Gastrocnemius medialis (tissue), 4 donors: ENCODE data around the gene NPTXR. TPM values are rescaled to one million over a fixed set of nuclear protein-coding genes. Genes with fewer than 3 reads are reported as not detected.

Experiments
- ATAC-seq, 2 donors: fragments of 150-250 bp; one replicate each; pipeline ENCODE4 v1.9.1; 2016
- DNase-seq, 2 donors: peaks; one replicate each; pipeline ENCODE4 v3.0.0-alpha.2; 2019
- H3K27ac ChIP-seq, 4 donors: fragments of 200-600 bp; sonication (generic); 1 replicate in 1 of 4; 2 replicates in 3 of 4; pipeline ENCODE4 v1.5.1; 2016 to 2018; ENCODE audit warnings: mild to moderate bottlenecking in 2 of 4, moderate library complexity in 1 of 4
- H3K27me3 ChIP-seq, 3 donors: fragments of 200-600 bp; sonication (generic) in 2 of 3; 1 replicate in 1 of 3; 2 replicates in 2 of 3; pipeline versions ENCODE4 v1.5.1 to v1.6.0; 2016 to 2019; ENCODE audit warnings: mild to moderate bottlenecking in 1 of 3, moderate library complexity in 1 of 3
- H3K36me3 ChIP-seq, 2 donors: fragments of 200-600 bp; sonication (generic) in 1 of 2; one replicate each; pipeline ENCODE4 v1.5.1; 2017 to 2018
- H3K4me1 ChIP-seq, 2 donors: fragments of 200-600 bp; sonication (generic) in 1 of 2; one replicate each; pipeline ENCODE4 v1.5.1; 2016 to 2017; ENCODE audit warnings: mild to moderate bottlenecking in 2 of 2
- H3K4me3 ChIP-seq, 4 donors: fragments of 200-600 bp; sonication (generic) in 3 of 4; 1 replicate in 1 of 4; 2 replicates in 3 of 4; pipeline ENCODE4 v1.5.1; 2016 to 2019; ENCODE audit warnings: mild to moderate bottlenecking in 2 of 4
- H3K9me3 ChIP-seq, 3 donors: fragments of 200-600 bp; sonication (generic) in 2 of 3; 1 replicate in 1 of 3; 2 replicates in 2 of 3; pipeline ENCODE4 v1.5.1; 2016 to 2019
- CTCF ChIP-seq, 5 experiments: fragments of 450-650 bp in 3 of 5; fragments of 200-600 bp in 2 of 5; sonication (generic) in 2 of 5; IDR thresholded peaks in 4 of 5; conservative IDR thresholded peaks in 1 of 5; 1 replicate in 4 of 5; 2 replicates in 1 of 5; pipeline ENCODE4 v1.5.1; 2016 to 2019; ENCODE audit warnings: antibody characterized with exemption in 5 of 5, mild to moderate bottlenecking in 3 of 5, moderate library complexity in 3 of 5
- POLR2A ChIP-seq, 2 donors: fragments of 450-650 bp; IDR thresholded peaks; one replicate each; pipeline ENCODE4 v1.6.1; 2017; ENCODE audit warnings: antibody characterized with exemption in 2 of 2, mild to moderate bottlenecking in 2 of 2, moderate library complexity in 2 of 2
- in situ Hi-C, 4 donors: fragments of 200-750 bp; cut with MboI; loops; one replicate each; pipeline versions ENCODE4 v1.15.0 to v1.8.0; 2017; ENCODE audit warnings: low sequenced_read_pairs in 4 of 4
- intact Hi-C: fragments of 100-400 bp; cut with DNase I; formaldehyde crosslinking; loops from one replicate; pipeline ENCODE4 v1.15.1; 2023; ENCODE audit warnings: low total_unique reads
- total RNA-seq, 4 donors: library from RNA; depleted of rRNA; stranded (reverse); fragments of >200 nt; gene quantifications; one replicate each; pipeline versions ENCODE4 v1.1.0 to v1.2.3, GENCODE V29; 2016

Gene NPTXR
- total RNA-seq, 4 donors from 2014 or later, result 0.25 to 5.0 (median 0.73) TPM

GRCh38 chr22:38788021-38788816 is 55.6 kb downstream of the NPTXR start:
- Histone ChIP-seq H3K4me1 (peaks cover 10 to 23% of the 10 kb centered on the region in 2 donors), H3K4me3 (no peak overlapping the region), H3K36me3 (peaks cover 0 to 4% of the 10 kb centered on the region in 2 donors), H3K27me3 (no peaks in the 10 kb centered on the region), H3K27ac (peak overlapping the region; percentile 50 to 74 (median 66)), H3K9me3 (no peaks in the 10 kb centered on the region)
- in situ Hi-C loops (no loop called here), intact Hi-C loops (no loop called here)
- DNase-seq (peak; percentile 47 to 53), ATAC-seq (peak; percentile 97)
- no peak for TF ChIP-seq POLR2A (IDR thresholded peaks at IDR 0.05)
- no peak for TF ChIP-seq CTCF (IDR thresholded peaks at IDR 0.05 in 4 of 5, conservative IDR thresholded peaks at IDR 0.05 in 1 of 5)

GRCh38 chr22:38786631-38787030 is 57.2 kb downstream of the NPTXR start:
- H3K27me3 ChIP-seq, result no peaks in the 10 kb centered on the region
- no peaks in the 10 kb centered on the region for H3K9me3 ChIP-seq
- intact Hi-C loops, result no loop called here
- ATAC-seq, result no peak
- no peak overlapping the region for H3K4me3 ChIP-seq
- peaks cover 6 to 18% of the 10 kb centered on the region in 2 donors for H3K4me1 ChIP-seq
- no peak for TF ChIP-seq CTCF (IDR thresholded peaks at IDR 0.05 in 4 of 5, conservative IDR thresholded peaks at IDR 0.05 in 1 of 5)
- TF ChIP-seq POLR2A (IDR thresholded peaks at IDR 0.05), result no peak
- in situ Hi-C loops, result no loop called here
- H3K27ac ChIP-seq, result no peak overlapping the region
- no peak for DNase-seq
- peaks cover 0 to 4% of the 10 kb centered on the region in 2 donors for H3K36me3 ChIP-seq

GRCh38 chr22:38784856-38785255 is 59.0 kb downstream of the NPTXR start:
- TF ChIP-seq CTCF (IDR thresholded peaks at IDR 0.05 in 4 of 5, conservative IDR thresholded peaks at IDR 0.05 in 1 of 5), result no peak
- TF ChIP-seq POLR2A (IDR thresholded peaks at IDR 0.05), result no peak
- intact Hi-C loops, result no loop called here
- DNase-seq (no peak), ATAC-seq (no peak)
- Histone ChIP-seq H3K27me3 (no peaks in the 10 kb centered on the region), H3K36me3 (no peaks in the 10 kb centered on the region), H3K4me1 (peaks cover 6 to 18% of the 10 kb centered on the region in 2 donors), H3K27ac (no peak overlapping the region), H3K9me3 (no peaks in the 10 kb centered on the region), H3K4me3 (no peak overlapping the region)
- in situ Hi-C loops, result no loop called here

GRCh38 chr22:38784035-38784434 is 59.8 kb downstream of the NPTXR start:
- in situ Hi-C loops, result no loop called here
- Histone ChIP-seq H3K4me1 (peaks cover 6 to 12% of the 10 kb centered on the region in 2 donors), H3K4me3 (no peak overlapping the region), H3K27me3 (no peaks in the 10 kb centered on the region), H3K9me3 (no peaks in the 10 kb centered on the region), H3K36me3 (no peaks in the 10 kb centered on the region), H3K27ac (no peak overlapping the region)
- intact Hi-C loops, result no loop called here
- DNase-seq (no peak), ATAC-seq (no peak)
- TF ChIP-seq POLR2A (IDR thresholded peaks at IDR 0.05), result no peak
- TF ChIP-seq CTCF (IDR thresholded peaks at IDR 0.05 in 4 of 5, conservative IDR thresholded peaks at IDR 0.05 in 1 of 5), result no peak
